A549 treated with RU486 at 1 μM for 4 hours (cell line): ENCODE measurements around the gene ESX1. TPM values are rescaled to one million over a fixed set of nuclear protein-coding genes. Genes with fewer than 3 reads are reported as not detected.

Experiments
- total RNA-seq: library from RNA; stranded (reverse); fragments of 200-300 nt; extraction: Qiagen RNA extraction; gene quantifications from 5 replicates; pipeline ENCODE4 v1.2.3, GENCODE V29; 2022; ENCODE audit warnings: low read depth

Gene ESX1
- 0.08 TPM in 1 of 5 replicates, not detected in the others for total RNA-seq

GRCh38 chrX:104254442-104255115 is at the start of gene ESX1:
TSS of gene ESX1 (minus strand) at chrX:104254933. CDS start at chrX:104254849, 84 bp downstream.

Other genes starting within 250 kb of the ESX1 start
- not detected in 5 replicates for gene H2BW1, start 241.2 kb downstream of the ESX1 start, total RNA-seq
- not detected in 5 replicates for gene H2BW2, start 215.0 kb downstream of the ESX1 start, total RNA-seq
- 0.07 to 0.47 TPM (median 0.23 TPM) in 4 of 5 replicates, not detected in the other for gene TMSB15C, start 178.7 kb downstream of the ESX1 start, total RNA-seq
- gene ZCCHC18, start 142.4 kb downstream of the ESX1 start, total RNA-seq, result 0.08 to 0.25 TPM (median 0.15 TPM) in 3 of 5 replicates, not detected in the others
- 3.5 to 5.0 TPM (median 4.6 TPM) in 5 replicates for gene SLC25A53, start 97.9 kb downstream of the ESX1 start, total RNA-seq
- gene FAM199X, start 88.5 kb downstream of the ESX1 start, total RNA-seq, result 7.1 to 20.0 TPM (median 18.0 TPM) in 5 replicates